Skin epidermis (tissue), 12 donors: Measurements from ENCODE around the gene SEPHS1.
"Not testable (repeated sequence)": the region's sequence is repeated elsewhere in the genome, so short reads cannot be mapped to it uniquely, and the experiment has no call there.

ENCODE experiments used
- H3K27ac ChIP-seq, 21 experiments: fragments of 200-600 bp; sonication (generic) in 11 of 21; one replicate each; pipeline ENCODE4 v1.5.0; 2020; ENCODE audit warnings: mild to moderate bottlenecking in 3 of 21, inconsistent platforms in 2 of 21, moderate library complexity in 2 of 21
- H3K4me3 ChIP-seq, 7 experiments: fragments of 200-600 bp; sonication (generic) in 2 of 7; one replicate each; pipeline ENCODE4 v1.5.0; 2020; ENCODE audit warnings: inconsistent platforms in 2 of 7, mild to moderate bottlenecking in 2 of 7, moderate library complexity in 1 of 7

SEPHS1 gene

DNA sequence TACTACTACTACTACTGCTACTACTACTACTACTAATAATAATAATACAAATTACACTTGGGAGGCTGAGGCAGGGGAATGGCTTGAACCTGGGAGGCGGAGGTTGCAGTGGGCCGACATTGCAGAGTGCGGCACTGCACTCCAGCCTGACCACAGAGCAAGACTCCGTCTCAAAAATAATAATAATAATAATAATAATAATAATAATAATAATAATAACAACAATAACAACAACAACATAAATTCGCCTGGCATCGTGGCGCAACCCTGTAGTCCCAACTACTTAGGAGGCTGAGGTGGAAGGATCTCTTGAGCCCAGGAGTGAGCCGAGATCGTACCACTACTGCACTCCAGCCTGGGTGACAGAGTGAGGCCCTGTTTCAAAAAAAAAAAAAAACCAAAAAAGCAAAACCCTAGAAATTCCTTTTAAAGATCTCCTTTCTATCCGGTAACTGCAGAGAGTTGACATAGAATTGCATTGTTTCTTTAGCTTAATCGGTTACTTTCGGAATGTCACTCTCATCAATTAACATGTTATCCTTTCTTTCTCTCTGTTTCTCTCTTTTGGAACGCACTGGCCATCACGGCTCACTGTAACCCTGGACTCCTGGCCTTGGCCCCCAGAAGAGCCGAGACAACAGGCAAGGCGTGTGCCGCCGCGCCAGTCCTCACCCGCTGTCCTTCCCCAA, 49.2 kb downstream of the SEPHS1 start:
- Histone ChIP-seq H3K27ac (peak overlapping the region; percentile 78 to 98 (median 91)), H3K4me3 (peak overlapping the region; percentile 65 to 90 (median 72))

GRCh38 chr10:13296476-13296875, 51.6 kb downstream of the SEPHS1 start:
- H3K4me3 ChIP-seq = no peak overlapping the region
- no peak overlapping the region for H3K27ac ChIP-seq

GRCh38 chr10:13294784-13295183, 53.3 kb downstream of the SEPHS1 start:
- Histone ChIP-seq H3K4me3 (no peak overlapping the region), H3K27ac (no peak overlapping the region)

GRCh38 chr10:13291821-13292773, 56.0 kb downstream of the SEPHS1 start:
- no peak overlapping the region for H3K27ac ChIP-seq
- H3K4me3 ChIP-seq = no peak overlapping the region

DNA sequence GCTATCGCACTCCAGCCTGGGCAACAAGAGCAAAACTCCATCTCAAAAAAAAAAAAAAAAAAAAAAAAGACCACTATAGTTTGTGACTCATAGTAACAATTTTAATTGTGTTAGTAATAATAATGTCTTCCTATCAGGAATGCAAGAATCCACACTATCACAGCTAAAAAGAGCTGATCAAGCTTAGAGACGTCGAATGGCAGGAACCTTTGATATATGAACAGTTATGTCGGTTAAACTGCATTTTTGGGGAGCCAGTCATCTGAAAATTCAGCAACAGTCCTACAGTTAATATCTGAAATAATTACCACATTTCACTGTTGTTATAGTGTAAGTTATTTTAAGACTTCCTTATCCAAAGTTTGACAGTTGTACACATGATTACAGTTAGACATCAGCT, 57.0 kb downstream of the SEPHS1 start:
- Histone ChIP-seq H3K4me3 (no peak overlapping the region), H3K27ac (no peak overlapping the region)

DNA sequence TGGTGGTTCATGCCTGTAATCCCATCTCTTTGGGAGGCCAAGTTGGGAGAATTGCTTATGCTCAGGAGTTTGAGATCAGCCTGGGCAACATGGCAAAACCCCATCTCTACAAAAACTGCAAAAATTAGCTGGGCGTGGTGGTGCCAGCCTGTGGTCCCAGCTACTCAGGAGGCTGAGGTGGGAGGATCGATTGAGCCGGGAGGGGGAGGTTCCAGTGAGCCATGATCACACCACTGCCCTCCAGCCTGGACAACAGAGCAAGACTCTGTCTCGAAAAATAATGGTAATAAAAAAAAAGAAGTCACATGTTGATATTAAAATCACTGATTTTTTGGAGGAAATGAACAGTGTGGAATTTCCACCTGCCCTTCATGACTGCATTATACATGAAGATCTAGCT, 64.0 kb downstream of the SEPHS1 start:
- Histone ChIP-seq H3K4me3 (no peak overlapping the region), H3K27ac (no peak overlapping the region)

- not testable (repeated sequence) for H3K4me3 ChIP-seq, H3K27ac ChIP-seq
These were observed 65.7 kb downstream of the SEPHS1 start for GRCh38 chr10:13282348-13282747.

GRCh38 chr10:13276749-13277365, 71.2 kb downstream of the SEPHS1 start:
- Histone ChIP-seq H3K4me3 (no peak overlapping the region), H3K27ac (no peak overlapping the region)

- H3K27ac ChIP-seq, H3K4me3 ChIP-seq: not testable (repeated sequence)
These were observed 71.9 kb downstream of the SEPHS1 start for GRCh38 chr10:13276146-13276545.

DNA sequence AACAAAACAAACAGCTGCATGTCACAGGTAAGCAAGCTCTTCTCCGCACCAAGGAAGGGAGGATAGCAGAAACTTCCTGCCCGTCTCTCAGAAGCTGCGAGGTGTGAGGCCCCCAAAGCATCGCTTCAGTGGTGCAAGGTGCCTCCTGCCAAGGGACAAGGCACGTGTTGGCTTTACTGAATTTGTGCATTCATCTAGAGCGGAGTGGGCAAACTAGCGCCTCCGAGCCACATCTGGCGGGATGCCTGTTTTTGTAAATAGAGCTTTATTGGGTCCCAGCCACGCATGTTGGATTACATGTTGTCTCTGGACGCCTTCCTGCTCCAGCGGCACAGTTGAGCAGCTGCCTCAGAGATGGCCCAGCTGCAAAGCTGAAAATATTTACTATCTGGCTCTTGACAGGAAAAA, 75.9 kb downstream of the SEPHS1 start:
- peak overlapping the region in 2 of 7 experiments; percentile 11 to 15 for H3K4me3 ChIP-seq

GRCh38 chr10:13271552-13272163, 76.4 kb downstream of the SEPHS1 start:
- peak overlapping the region in 2 of 7 experiments; percentile 11 to 15 for H3K4me3 ChIP-seq
- peak overlapping the region in 2 of 21 experiments; percentile 18 to 23 for H3K27ac ChIP-seq

More for the DNA sequence above, 75.9 kb downstream of the SEPHS1 start:
- H3K27ac ChIP-seq = peak overlapping the region in 2 of 21 experiments; percentile 18 to 23

GRCh38 chr10:13270877-13271551, 77.1 kb downstream of the SEPHS1 start:
- peak overlapping the region in 1 of 21 experiments; percentile 18 for H3K27ac ChIP-seq
- H3K4me3 ChIP-seq = no peak overlapping the region

- no peak overlapping the region for H3K4me3 ChIP-seq
- no peak overlapping the region for H3K27ac ChIP-seq
These were observed 79.3 kb downstream of the SEPHS1 start for GRCh38 chr10:13268841-13269240.

- no peak overlapping the region for H3K27ac ChIP-seq
- no peak overlapping the region for H3K4me3 ChIP-seq
These were observed 79.8 kb downstream of the SEPHS1 start for GRCh38 chr10:13268310-13268709.
